Measurements from ENCODE around the gene PPP6R2.
A peak's percentile ranks its signal among the peaks of the same experiment; 100 is the strongest.

The PPP6R2 gene

DNA sequence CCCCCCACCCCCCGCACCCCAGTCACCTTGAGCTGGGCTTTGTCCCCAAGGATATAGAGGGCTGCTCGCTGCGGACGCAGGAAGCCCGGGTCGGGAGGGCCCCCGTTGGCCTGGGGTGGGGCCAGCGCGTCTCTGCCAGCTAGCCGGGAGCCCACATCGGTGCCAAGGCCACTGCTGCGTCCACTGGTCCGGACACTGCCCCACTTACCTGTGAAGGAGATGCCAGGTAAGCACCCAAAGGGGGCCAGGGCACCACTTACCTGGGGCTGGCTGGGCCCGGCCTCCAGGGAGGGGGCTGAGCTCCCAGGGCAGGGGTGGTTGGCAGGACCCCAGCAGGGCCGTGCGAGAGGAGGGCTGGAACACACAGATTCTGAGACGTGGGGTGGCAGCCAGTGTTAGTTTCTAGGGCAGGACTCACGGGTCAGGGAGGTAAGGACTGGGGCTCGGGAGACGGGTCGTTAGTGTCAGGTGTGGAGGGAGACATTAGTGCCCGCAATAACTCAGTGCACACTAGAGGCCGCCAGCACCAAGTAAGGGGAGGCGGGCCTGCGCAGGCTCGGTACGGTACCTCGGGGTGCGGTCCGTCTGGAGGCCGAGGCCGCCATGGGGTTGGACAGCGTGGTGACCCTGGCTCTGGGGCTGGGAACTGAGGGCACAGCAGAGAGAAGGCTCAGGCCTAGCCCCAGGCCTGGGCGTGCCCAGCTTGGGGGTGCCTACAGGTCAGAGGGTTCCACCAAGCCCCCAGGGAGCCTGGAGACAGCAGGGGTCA, 113.5 kb downstream of the PPP6R2 start:
- no peak for DNase-seq (ENCODE audit: low read depth)
- TF ChIP-seq, protein P1, sequence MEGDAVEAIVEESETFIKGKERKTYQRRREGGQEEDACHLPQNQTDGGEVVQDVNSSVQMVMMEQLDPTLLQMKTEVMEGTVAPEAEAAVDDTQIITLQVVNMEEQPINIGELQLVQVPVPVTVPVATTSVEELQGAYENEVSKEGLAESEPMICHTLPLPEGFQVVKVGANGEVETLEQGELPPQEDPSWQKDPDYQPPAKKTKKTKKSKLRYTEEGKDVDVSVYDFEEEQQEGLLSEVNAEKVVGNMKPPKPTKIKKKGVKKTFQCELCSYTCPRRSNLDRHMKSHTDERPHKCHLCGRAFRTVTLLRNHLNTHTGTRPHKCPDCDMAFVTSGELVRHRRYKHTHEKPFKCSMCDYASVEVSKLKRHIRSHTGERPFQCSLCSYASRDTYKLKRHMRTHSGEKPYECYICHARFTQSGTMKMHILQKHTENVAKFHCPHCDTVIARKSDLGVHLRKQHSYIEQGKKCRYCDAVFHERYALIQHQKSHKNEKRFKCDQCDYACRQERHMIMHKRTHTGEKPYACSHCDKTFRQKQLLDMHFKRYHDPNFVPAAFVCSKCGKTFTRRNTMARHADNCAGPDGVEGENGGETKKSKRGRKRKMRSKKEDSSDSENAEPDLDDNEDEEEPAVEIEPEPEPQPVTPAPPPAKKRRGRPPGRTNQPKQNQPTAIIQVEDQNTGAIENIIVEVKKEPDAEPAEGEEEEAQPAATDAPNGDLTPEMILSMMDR (IDR thresholded peaks at IDR 0.05; ENCODE audit: insufficient read depth, low read depth, low read length, missing control alignments), result peak; percentile 27
- H3K4me3 ChIP-seq (ENCODE audit: low read depth, low read length), result no peak overlapping the region

DNA sequence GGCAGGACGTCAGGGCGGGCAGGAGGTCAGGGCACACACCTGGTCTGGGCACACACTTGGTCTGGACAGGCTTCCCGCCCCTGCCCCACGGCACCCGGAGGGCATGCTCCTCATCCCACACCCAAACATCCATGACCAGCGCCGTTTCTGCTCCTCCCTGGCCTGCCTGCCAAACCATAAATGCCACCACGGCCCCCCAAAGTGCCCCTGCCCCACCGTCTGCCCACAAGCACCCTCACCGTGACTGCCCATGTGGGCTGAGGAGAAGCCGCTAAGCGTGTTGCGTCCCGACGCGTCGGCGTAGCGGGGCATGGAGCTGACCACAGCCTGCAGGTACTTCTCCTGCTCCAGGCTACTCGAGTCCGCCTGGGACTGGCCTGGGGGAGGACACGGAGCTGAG, 115.9 kb downstream of the PPP6R2 start:
- DNase-seq (ENCODE audit: low read depth), result no peak
- no peak overlapping the region for H3K4me3 ChIP-seq (ENCODE audit: low read depth, low read length)
- TF ChIP-seq, protein P1 (IDR thresholded peaks at IDR 0.05; ENCODE audit: insufficient read depth, low read depth, low read length, missing control alignments), result no peak

DNA sequence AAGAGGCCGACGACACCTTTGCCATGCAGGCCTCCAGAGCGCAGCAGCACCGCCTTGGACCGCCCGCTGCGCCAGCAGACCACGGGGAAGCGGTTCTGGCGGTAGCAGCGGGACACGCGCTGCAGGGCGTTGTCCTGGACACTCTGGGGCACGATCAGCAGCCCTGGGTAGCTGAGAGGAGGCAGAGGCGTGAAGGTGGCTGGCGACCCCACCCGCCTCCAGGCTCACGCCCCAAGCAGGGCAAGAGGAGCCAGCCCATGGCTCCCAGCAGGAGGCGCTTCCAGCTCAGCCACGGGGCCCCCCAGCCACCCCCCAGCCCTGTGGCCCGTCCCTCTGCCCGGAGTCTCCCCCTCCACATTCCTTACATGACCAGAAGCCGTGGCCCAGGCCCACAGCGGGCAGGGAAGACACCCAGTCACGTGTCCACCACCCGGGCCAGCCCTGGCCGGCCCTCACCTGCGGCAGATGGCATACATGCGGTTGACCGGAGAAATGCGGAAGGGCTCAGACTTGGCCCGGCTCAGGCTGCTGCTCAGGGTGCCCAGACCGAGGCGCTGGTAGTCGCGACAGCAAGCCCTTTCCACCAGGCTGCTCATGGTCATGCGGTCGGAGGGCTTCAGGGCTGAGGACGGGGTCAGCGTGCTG, 116.5 kb downstream of the PPP6R2 start:
- H3K4me3 ChIP-seq (ENCODE audit: low read depth, low read length), result no peak overlapping the region
- TF ChIP-seq, protein P1 (IDR thresholded peaks at IDR 0.05; ENCODE audit: insufficient read depth, low read depth, low read length, missing control alignments), result no peak
- no peak for DNase-seq (ENCODE audit: low read depth)

DNA sequence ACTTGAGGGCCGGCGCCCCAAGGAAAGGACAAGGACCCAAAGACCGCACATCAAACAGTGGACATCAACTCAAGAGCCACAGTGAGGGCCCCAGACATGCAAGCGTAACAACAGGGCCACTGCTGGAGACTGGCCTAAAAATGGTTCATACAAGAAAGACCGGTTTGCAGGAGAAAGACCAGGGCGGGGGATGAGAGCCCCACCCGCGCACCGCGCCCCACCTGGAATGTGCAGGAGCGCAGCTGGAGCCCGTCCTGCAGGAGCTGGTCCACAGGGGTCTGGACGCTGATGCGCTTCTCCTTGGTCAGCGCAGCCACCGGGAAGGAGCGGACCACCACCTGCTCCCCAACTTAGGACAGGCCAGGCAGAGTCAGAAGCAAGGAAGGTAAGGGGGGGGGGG, 117.8 kb downstream of the PPP6R2 start:
- TF ChIP-seq, protein P1 (IDR thresholded peaks at IDR 0.05; ENCODE audit: insufficient read depth, low read depth, low read length, missing control alignments), result no peak
- no peak overlapping the region for H3K4me3 ChIP-seq (ENCODE audit: low read depth, low read length)
- no peak for DNase-seq (ENCODE audit: low read depth)

DNA sequence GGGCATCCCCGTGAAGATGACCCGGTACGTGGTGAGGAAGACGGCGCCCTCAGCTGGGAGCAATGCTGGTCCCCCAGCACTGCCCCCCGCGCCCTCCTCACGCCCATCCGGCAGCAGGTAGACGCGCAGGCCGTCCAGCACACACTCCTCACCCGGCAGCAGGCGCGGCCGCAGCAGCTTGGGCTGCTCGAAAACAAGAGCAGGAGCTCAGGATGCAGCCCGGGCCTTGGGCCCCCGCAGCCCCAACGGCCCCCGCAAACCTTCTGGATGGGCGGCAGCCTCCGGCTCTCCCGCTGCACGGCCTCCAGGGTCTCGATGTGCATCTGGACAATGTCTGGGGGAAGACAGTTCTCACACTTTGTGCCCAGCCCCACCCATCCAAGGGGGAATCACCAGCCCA, 118.4 kb downstream of the PPP6R2 start:
- no peak overlapping the region for H3K4me3 ChIP-seq (ENCODE audit: low read depth, low read length)
- DNase-seq (ENCODE audit: low read depth), result no peak
- TF ChIP-seq, protein P1 (IDR thresholded peaks at IDR 0.05; ENCODE audit: insufficient read depth, low read depth, low read length, missing control alignments), result no peak

DNA sequence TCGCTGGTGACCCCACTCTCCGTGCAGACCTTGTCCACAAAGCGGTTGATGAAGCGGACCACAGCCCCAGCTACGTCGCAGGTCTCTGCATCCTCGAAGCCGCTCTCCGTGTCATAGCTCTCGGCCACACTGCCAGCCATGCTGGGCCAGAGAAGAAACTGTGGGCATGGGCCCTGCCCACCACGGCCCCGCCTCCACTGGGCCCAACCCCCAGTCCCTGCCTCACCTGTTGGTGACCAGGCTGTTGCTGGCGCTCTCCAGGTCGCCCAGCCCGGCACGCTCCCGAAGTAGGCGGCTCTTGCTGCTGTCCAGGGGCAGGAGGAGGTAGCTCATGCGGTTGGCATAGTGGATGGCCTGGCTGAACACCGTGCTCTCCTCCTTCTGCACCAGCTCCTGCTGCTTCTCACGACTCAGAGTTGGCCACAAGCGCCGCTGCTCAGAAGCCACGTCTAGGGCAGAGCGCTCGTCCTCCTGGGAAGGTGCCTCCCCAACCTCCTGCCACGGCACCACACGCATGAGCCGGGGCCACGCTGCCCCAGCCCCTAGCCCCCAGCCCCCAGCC, 118.9 kb downstream of the PPP6R2 start:
- H3K4me3 ChIP-seq (ENCODE audit: low read depth, low read length), result no peak overlapping the region
- TF ChIP-seq, protein P1 (IDR thresholded peaks at IDR 0.05; ENCODE audit: insufficient read depth, low read depth, low read length, missing control alignments), result no peak
- DNase-seq (ENCODE audit: low read depth), result no peak
